Activated CD4-positive, CD25-positive, alpha-beta regulatory T cell treated with anti-CD3 and anti-CD28 coated beads, Interleukin-2, amount 50 U/mL, for 72 hours (primary cell): ENCODE results near the gene SFTA2.
"Not testable (repeated sequence)": the region's sequence is repeated elsewhere in the genome, so short reads cannot be mapped to it uniquely, and the experiment has no call there.

Experiments
- DNase-seq: peaks from one replicate; pipeline ENCODE4 v3.0.0; 2021

The SFTA2 gene

DNA sequence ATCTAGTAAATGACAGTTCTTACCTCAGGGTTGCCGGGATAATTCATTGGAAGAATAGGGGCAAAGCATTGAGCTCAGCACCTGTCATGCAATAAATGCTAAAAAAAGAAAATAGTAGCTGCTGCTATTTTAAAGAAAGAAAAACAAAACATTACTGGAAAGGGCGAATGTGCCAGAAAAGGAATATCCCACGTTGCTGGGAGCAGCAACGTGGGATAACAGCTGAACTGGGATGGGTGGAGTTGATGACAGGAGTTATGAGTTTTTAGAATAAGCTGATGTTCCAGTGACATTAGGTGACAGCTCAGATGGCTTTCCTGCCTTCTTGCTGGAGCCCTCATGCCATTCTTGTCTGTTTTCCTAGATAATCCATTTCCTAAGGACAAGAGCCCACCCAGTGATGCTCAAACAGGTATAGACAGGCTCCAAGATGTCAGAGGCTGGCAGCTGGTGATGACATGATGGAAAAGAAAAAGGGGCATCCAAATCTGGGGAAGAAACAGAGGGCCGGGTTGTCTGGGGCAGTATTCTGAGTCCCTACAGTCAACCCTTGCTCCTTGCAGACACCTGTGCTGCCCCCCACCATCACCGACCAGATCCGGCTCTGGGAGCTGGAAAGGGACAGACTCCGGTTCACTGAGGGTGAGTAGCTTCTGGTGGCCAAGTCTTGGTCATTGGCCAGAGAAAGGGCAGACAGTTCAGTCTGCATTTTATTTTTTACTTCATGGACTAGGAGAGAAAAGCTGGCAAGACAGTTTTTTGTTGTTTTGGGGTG is 19.0 kb downstream of the SFTA2 start:
- DNase-seq = no peak

DNA sequence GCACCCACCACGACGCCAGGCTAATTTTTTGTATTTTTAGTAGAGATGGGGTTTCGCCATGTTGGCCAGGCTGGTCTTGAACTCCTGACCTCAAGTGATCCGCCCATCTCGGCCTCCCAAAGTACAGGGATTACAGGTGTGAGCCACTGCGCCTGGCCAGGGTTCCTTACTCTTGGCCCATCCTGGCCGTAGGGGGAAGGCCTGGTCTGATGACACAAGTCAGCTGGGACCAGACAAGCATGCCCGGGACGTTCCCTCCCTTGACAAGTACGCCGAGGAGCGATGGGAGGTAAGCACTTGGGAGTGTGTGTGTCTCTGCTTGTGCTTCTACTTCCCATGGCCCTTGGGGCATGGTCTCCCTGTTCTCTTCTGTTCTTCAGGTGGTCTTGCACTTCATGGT is 21.5 kb downstream of the SFTA2 start:
- DNase-seq = not testable (repeated sequence)

DNA sequence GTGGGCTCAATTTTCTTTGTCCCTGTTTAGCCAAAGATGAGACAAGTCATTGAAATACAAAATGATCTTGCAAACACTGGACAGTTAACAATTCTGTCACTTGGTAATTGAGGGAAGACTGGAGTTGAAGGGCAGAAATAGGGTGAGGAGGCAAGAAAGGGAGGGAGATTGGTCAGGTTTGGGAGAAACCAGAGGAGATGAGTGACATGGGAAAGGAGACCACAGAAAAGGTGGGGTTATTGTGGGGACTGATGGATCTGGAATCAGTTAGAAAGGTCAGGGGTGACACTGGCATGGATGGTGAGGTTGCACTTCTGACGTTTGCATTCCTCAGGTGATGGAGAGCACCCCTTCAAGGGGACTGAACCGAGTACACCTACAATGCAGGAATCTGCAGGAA is 23.3 kb downstream of the SFTA2 start:
- no peak for DNase-seq

DNA sequence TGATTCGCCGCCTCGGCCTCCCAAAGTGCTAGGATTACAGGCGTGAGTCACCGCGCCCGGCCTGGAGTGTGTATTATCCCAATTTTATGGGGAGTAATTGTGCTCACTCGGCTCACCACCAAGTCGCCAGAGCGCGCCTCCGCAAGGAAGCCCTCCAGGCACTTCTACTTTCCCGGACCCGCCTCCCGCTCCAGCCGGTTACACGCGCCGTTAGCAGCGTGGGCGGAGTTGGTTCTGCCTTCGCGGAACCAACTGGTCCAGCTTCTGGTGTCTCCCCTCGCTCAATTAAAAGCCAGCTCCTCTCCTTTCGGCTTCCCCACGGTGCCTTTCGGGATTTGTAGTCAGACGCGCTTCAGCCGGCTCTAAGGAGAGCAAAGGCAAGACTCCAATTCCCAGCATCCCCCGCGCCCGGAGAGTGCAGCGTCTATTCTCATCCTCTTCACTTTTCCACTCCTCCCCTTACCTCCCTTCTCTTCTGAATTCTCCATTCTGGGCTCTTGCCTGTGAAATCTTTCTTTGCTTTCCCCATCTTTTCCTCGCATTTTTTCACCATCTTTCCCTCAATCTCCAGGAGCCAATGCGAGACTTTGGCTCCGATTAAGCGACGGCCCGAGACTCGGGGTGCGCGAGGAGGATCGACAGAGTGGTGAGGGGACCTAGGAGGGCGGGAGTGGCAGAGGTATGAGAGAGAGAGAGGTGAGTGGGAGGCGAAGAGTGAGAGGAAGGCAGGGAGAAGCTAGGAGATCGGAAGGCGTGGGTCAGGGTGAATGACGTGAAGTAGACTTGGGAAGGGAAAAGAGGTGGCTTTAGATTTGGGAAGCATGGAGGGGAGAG is 24.0 kb downstream of the SFTA2 start, which contains the start of gene GTF2H4:
TSS of gene GTF2H4 (plus strand) at position 450 of the 834 bp plus-strand sequence.
- peak; percentile 85 for DNase-seq

DNA sequence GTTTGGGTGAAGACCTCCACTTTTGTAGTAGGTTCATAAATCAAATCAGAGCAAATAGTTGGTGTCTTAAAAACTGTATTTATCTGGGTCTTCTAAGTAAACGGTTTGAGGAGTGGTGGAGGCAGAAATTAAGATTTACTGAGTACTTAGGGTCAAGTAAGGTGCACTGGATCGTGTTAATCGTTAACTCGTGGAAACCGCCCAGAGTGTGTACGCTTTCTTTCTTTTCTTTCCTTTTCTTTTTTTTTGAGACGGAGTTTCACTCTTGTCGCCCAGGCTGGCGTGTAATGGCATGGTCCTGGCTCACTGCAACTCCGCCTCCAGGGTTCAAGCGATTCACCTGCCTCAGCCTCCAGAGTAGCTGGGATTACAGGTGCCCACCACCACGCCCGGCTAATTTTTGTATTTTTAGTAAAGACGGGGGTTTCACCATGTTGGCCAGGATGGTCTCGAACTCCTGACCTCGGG is 24.6 kb downstream of the SFTA2 start:
- not testable (repeated sequence) for DNase-seq

DNA sequence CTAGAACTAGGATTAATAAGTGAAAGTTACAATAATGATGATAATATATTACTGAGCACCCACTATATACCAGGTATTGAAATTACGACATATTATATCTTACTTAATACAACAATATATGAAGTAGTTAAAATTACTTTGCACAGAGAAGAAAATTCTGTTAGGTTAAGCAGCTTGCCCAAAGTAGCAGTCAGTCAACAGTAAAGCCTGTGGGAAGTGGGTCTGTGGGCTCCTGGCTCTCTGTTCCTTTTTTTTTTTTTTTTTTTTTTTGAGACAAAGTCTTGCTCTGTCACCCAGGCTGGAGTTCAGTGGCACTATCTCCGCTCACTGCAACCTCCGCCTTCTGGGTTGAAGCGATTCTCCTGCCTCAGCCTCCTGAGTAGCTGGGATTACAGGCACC is 28.7 kb downstream of the SFTA2 start:
- DNase-seq = no peak

DNA sequence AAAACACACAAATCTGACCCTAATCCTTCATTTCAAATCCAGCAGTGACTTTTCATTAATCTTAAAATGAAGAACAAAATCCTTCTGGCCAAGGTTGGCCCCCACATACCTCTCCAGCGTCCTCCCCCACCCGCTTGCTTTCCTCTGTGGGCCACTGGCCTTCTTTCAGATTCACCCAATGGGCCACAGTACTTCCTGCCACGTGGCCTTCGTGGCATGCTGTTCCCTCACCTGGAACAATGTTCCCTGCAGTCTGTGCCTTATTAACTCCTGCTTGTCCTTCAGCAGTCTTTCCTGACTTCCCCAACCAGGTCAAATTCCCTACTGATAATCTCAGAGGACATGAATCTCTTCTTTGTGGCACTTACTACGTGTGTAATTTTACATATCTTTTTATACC is 29.3 kb downstream of the SFTA2 start:
- no peak for DNase-seq

DNA sequence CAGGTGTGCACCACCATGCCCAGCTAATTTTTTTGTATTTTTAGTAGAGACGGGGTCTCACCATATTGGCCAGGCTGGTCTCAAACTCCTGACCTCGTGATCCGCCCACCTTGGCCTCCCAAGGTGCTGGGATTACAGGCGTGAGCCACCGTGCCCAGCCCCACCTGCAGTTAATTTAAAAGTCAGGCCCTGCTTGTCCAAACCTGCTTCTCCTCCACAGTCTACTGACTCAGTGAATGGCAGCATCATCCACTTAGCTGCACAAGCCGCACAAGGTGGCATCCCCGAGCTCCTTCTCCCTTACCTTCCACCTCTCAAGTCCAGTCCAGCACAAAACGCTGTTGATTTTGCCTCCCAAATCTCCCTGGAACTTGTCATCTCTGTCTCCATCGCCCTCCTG is 29.8 kb downstream of the SFTA2 start:
- DNase-seq = not testable (repeated sequence)

DNA sequence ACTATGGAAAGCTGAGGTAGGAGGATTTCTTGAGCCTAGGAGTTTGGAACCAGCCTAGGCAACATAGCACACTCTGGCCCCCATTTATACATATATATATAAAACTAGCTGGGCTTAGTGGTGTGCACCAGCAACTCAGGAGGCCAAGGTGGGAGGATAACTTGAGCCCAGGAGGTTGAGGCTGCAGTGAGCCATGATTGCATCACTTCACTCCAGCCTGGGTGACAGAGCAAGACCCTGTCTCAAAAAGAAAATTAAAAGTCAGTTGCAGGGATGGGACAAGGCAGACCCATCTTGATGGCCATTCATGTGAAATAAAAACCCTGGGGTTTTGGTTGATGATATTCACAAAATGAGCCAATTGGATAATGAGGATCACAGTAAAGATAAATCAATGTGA is 30.5 kb downstream of the SFTA2 start:
- no peak for DNase-seq

DNA sequence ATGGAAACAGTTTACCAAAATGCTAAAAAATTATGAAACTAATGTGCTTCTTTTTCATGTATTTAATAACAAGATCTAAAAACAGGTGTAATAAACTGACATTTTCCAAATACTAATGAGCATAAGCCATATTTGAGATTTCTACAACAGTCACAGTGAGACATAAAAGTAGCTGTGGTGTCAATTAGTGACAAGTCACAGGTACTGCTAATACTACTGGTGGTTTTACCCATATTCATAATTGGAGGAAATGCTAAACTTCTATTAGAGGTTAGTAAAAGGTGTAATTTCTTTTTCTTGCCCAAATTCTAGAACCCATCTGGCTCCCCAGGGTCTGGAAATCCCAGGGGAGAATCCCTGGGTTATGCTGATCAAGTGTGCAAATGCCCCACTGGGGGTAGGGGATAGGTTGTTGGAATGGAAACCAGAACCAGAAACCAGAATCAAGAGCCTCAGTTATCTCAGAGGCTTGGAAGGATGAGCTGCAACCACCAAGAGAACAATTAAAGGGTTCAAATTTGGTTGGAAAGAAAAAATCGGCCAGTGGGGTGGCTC is 31.0 kb downstream of the SFTA2 start:
- no peak for DNase-seq

DNA sequence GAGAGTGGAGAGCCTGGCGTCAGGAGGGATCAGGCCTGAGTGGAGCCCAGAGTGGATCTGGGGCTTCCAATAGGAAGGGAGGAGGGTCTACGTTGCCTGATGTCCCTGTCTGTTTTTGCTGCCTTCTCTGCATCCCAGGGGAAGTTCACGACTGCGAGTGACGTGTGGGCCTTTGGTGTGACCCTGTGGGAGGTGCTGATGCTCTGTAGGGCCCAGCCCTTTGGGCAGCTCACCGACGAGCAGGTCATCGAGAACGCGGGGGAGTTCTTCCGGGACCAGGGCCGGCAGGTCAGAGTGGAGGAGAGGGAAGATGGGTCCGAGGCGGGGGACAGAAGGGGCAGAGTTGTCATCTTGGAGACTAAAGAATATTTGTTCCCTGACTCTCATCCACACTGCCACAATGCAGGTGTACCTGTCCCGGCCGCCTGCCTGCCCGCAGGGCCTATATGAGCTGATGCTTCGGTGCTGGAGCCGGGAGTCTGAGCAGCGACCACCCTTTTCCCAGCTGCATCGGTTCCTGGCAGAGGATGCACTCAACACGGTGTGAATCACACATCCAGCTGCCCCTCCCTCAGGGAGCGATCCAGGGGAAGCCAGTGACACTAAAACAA is 33.1 kb downstream of the SFTA2 start:
- DNase-seq = no peak

DNA sequence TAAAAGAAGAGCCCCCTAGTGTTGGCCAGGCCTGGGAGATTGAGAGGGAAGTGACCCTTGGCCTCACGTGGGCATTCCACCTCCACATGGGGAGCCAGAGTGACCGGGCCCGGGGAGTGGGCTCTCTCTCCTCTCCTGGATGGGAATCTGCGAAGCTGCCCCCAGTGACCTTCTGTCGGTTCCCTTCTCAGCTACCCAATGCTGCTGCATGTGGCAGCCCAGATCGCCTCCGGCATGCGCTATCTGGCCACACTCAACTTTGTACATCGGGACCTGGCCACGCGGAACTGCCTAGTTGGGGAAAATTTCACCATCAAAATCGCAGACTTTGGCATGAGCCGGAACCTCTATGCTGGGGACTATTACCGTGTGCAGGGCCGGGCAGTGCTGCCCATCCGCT is 34.1 kb downstream of the SFTA2 start:
- no peak for DNase-seq

DNA sequence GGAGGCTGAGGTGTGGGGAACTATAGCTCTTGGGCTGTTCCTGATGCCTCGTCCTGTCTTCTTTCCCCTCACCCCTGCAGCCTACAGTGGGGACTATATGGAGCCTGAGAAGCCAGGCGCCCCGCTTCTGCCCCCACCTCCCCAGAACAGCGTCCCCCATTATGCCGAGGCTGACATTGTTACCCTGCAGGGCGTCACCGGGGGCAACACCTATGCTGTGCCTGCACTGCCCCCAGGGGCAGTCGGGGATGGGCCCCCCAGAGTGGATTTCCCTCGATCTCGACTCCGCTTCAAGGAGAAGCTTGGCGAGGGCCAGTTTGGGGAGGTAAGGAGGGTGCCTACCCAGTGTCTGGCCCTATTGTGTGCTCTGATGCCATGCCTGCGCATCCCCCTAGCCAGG is 35.4 kb downstream of the SFTA2 start:
- no peak for DNase-seq

DNA sequence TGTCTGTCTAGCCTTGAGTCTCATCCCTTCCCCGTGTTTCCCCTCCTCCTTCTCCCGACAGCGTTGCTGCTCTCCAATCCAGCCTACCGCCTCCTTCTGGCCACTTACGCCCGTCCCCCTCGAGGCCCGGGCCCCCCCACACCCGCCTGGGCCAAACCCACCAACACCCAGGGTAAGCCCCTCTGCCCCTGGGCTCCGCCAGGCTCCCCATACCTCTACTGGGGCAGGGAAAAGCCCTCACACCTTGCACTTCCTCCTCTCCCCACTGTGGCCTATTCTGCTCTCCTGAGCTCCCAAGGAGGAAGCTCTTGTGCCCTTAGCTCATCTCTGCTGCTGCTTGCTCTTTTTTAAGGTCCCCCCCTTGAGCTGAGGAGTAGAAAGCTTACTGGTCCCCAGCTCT is 36.6 kb downstream of the SFTA2 start:
- DNase-seq = no peak

DNA sequence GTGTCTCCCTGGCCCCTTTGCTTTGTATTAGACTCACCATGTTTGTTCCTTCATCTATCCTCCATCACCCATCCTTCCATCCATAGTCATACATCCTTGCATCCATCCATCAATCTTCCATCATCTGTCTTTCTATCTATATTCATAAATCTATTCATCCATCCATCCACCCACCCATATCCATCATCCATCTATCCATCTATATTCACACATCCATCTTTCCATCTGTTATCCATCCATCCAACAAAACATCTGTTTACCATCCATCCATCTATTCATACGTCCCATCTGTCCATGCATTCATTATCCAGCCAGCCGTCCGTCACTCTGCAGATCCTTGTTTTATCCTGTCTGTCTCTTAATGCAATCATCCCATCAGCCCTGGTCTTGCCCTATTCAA is 37.0 kb downstream of the SFTA2 start:
- DNase-seq = no peak

DNA sequence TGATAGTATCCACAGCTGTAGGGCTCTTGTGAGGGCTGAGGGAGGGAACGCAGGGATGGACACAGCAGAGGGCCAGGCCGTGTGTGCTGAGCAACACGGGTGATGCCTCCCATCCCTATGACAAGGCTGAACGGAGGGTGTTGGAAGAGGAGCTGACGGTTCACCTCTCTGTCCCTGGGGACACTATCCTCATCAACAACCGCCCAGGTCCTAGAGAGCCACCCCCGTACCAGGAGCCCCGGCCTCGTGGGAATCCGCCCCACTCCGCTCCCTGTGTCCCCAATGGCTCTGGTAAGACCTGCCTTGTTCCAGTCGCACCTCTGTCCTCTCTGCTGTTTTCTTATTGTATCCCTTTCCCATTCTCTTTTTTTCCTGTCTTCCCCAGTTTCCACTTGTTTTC is 37.6 kb downstream of the SFTA2 start:
- DNase-seq = no peak

DNA sequence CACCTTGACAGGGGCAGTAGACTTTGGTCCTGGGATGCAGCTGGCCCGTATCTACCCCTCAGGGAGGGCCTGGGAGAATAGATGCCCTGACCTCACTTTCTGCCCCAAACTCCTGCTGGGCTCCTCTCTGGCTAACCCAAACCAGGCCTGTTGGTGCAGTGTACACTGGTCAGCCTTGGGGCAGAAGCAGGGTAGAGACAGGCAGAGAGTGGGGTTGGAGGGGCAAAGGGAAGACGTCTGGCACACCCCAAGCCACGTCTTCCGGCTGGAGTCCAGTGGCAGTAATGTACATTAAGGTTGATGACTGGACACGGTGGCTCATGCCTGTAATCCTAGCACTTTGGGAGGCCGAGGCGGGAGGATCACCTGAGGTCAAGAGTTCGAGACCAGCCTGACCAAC is 38.3 kb downstream of the SFTA2 start:
- no peak for DNase-seq

DNA sequence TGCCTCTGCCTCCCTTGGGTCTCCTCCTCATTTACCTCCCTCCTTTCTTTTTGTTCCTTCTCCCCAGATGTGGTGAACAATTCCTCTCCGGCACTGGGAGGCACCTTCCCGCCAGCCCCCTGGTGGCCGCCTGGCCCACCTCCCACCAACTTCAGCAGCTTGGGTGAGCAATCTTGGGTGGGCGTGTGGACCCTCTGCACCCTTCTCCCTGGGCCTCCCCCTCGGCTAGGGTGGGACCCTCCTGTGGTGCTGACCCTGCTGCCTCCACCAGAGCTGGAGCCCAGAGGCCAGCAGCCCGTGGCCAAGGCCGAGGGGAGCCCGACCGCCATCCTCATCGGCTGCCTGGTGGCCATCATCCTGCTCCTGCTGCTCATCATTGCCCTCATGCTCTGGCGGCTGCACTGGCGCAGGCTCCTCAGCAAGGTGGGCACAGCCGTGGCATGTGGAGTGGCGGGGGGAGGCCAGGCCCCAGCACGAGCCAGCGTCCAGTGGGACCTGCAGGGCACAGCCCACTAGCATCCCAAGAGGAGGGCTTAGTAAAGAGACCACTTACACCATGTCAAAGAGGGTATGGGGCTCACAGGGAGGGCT is 38.9 kb downstream of the SFTA2 start:
- DNase-seq = no peak

DNA sequence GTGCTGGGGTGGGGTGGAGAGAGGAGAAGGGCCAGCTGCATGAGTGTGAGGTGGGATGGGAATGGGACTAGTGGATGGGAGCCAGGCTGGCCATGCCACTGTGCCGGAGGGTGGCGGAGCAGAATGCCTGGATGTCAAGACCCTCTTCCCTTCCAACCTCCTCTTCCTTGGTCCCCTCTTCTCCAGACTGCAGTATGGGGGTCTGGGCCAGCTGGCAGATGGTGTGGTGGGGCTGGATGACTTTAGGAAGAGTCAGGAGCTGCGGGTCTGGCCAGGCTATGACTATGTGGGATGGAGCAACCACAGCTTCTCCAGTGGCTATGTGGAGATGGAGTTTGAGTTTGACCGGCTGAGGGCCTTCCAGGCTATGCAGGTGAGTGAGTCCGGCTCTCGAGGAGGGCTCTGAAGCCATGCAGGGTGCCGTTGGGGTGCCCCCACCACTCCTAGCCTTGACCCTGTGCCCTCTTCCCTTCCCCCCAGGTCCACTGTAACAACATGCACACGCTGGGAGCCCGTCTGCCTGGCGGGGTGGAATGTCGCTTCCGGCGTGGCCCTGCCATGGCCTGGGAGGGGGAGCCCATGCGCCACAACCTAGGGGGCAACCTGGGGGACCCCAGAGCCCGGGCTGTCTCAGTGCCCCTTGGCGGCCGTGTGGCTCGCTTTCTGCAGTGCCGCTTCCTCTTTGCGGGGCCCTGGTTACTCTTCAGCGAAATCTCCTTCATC is 40.0 kb downstream of the SFTA2 start:
- no peak for DNase-seq

DNA sequence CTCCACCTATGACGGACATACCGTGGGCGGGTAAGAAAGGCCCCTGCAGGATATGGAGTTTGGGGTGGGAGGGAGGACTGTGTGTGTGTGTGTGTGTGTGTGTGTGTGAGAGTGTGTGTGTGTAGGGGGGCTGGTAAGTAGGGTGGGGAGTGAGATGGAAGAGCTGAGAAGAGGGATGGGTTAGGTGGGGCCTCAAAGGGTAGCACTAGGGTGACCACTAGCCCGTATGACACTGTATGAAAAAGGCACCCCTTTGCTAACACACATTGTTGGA is 40.6 kb downstream of the SFTA2 start:
- no peak for DNase-seq

DNA sequence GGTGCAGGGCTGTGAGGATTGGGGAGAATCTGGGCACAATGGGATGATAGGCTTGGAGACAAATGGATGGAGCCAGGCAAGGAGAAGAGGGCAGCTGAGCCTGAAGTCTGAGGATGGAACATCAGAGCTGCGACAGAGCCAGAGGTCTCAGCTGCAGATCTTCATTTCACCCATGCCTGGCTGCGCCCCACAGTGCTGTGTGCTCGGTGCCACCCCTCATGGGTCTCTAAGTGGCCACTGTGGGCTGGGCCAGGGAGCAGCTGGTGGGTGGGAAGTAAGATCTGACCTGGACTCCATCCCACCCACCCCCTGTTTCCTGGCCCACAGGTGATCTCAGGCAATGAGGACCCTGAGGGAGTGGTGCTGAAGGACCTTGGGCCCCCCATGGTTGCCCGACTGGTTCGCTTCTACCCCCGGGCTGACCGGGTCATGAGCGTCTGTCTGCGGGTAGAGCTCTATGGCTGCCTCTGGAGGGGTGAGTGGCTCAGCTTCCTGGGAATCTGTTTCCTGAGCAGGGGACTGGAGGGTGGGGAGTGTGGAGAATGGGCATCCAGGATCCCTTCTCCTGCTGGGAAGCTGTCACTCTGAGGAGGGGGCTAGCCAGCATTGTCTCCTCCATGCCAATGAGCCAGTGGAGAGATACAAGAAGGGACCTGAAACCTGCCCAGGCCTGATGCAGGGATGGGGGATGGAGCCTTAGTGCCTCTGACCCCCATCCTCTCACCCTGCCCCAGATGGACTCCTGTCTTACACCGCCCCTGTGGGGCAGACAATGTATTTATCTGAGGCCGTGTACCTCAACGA is 41.1 kb downstream of the SFTA2 start:
- DNase-seq = no peak
